Femur (tissue), 1 donor: ENCODE measurements around the gene ASB2.

Source experiments
- DNase-seq: peaks from one replicate; pipeline ENCODE4 v3.0.0-alpha.2; 2017

The ASB2 gene

GRCh38 chr14:93976477-93977057, at the start of gene ASB2:
Gene ASB2, minus strand, starts transcription at chr14:93976570. Its CDS starts 12,031 bp downstream, at chr14:93964539.
- DNase-seq: no peak

GRCh38 chr14:94025720-94026119, 49.4 kb upstream of the ASB2 start:
- DNase-seq: no peak

GRCh38 chr14:94024549-94024948, 48.2 kb upstream of the ASB2 start:
- no peak for DNase-seq

GRCh38 chr14:94022532-94023411, 46.4 kb upstream of the ASB2 start:
- no peak for DNase-seq

- peak; percentile 44 for DNase-seq
Measured at GRCh38 chr14:94021416-94022157, 45.2 kb upstream of the ASB2 start.

GRCh38 chr14:94021001-94021400, 44.6 kb upstream of the ASB2 start:
- DNase-seq: no peak

- no peak for DNase-seq
Measured at GRCh38 chr14:94020267-94020666, 43.9 kb upstream of the ASB2 start.

GRCh38 chr14:94019329-94019728, 43.0 kb upstream of the ASB2 start:
- DNase-seq: no peak

GRCh38 chr14:94018308-94018707, 41.9 kb upstream of the ASB2 start:
- no peak for DNase-seq

- no peak for DNase-seq
Measured at GRCh38 chr14:94016446-94016976, 40.1 kb upstream of the ASB2 start.

- no peak for DNase-seq
Measured at GRCh38 chr14:94015223-94015622, 38.9 kb upstream of the ASB2 start.

GRCh38 chr14:94014382-94014781, 38.0 kb upstream of the ASB2 start:
- DNase-seq: no peak

GRCh38 chr14:94011795-94012194, 35.4 kb upstream of the ASB2 start:
- no peak for DNase-seq

- no peak for DNase-seq
Measured at GRCh38 chr14:94010625-94011024, 34.3 kb upstream of the ASB2 start.

- DNase-seq: no peak
Measured at GRCh38 chr14:94009767-94010166, 33.4 kb upstream of the ASB2 start.

- DNase-seq: no peak
Measured at GRCh38 chr14:94008234-94008633, 31.9 kb upstream of the ASB2 start.

GRCh38 chr14:94005324-94006073, 29.1 kb upstream of the ASB2 start:
- no peak for DNase-seq

GRCh38 chr14:94004015-94004414, 27.6 kb upstream of the ASB2 start:
- DNase-seq: no peak

- DNase-seq: no peak
Measured at GRCh38 chr14:94003397-94003796, 27.0 kb upstream of the ASB2 start.

GRCh38 chr14:94001501-94002396, 25.4 kb upstream of the ASB2 start:
- DNase-seq: peak; percentile 72

GRCh38 chr14:94001016-94001415, 24.6 kb upstream of the ASB2 start:
- DNase-seq: peak; percentile 43

GRCh38 chr14:94000267-94000666, 23.9 kb upstream of the ASB2 start:
- no peak for DNase-seq
